K562 (cell line): ENCODE results near the gene CAPZA1. TPM values are rescaled to one million over a fixed set of nuclear protein-coding genes. Genes with fewer than 3 reads are reported as not detected.

Source experiments
- ATAC-seq: fragments of 200-7000 bp; cut with Tn5 transposase; 3 replicates; pipeline ENCODE4 v1.9.1; 2020; ENCODE audit warnings: moderate library complexity
- BruUV-seq: library from RNA; stranded (reverse); fragments of 400-500 nt; replicated peaks from 2 replicates; lab custom pipeline; 2021; lab: Mats Ljungman, UMichigan
- CTCF ChIA-PET: fragments of 300-600 bp; formaldehyde crosslinking; extraction: SDS; loops from one replicate; lab custom pipeline; 2021; ENCODE audit warnings: low intra/inter-chr PET ratio; lab: Yijun Ruan, JAX
- POLR2A ChIA-PET: fragments of 300-600, 350-650 bp; sonication (Branson Sonifier 250); formaldehyde crosslinking; extraction: SDS; loops from one replicate; lab custom pipeline; 2021; ENCODE audit warnings: antibody characterized with exemption, inconsistent platforms; lab: Yijun Ruan, JAX
- DNase-seq, 4 experiments: peaks; one replicate each; pipeline versions ENCODE4 v3.0.0 to v3.0.0-alpha.2; 2011 to 2018; ENCODE audit warnings: low spot score in 3 of 4, mixed read lengths in 3 of 4; ENCODE audit errors: extremely low read depth in 1 of 4
- FAIRE-seq: peaks from 2 replicates; lab custom pipeline; 2011; peaks lifted over from hg19 to GRCh38; lab: Jason Lieb, UNC
- H2AFZ ChIP-seq: 2 replicates; pipeline ENCODE4 v1.6.0; 2011; ENCODE audit warnings: low read depth, low read length, control low read depth, inconsistent platforms
- H3K27ac ChIP-seq: fragments of 200-600 bp; 3 replicates; pipeline ENCODE4 v1.8.0; 2011; ENCODE audit warnings: low read depth, mild to moderate bottlenecking, control low read depth, inconsistent platforms, low read length, moderate library complexity, mixed read lengths; ENCODE audit errors: extremely low read depth
- H3K27me3 ChIP-seq, 2 experiments: fragments of 300-600 bp in 1 of 2; 2 replicates in 1 of 2; 3 replicates in 1 of 2; pipeline versions ENCODE4 v1.6.0 to v1.8.0; 2011; ENCODE audit warnings: inconsistent platforms in 2 of 2, low read length in 2 of 2, mild to moderate bottlenecking in 1 of 2, mixed read lengths in 1 of 2, moderate library complexity in 1 of 2; ENCODE audit not compliant: control insufficient read depth in 2 of 2, insufficient read depth in 2 of 2
- H3K36me3 ChIP-seq: fragments of 300-600 bp; 3 replicates; pipeline ENCODE4 v1.8.0; 2011; ENCODE audit warnings: mild to moderate bottlenecking, low read length, inconsistent platforms; ENCODE audit not compliant: control insufficient read depth, insufficient read depth
- H3K4me1 ChIP-seq, 2 experiments: fragments of 200-600 bp in 1 of 2; replicated peaks in 1 of 2; 2 replicates in 1 of 2; 3 replicates in 1 of 2; pipeline versions ENCODE4 v1.5.1 to v1.8.0; 2011; ENCODE audit warnings: inconsistent platforms in 2 of 2, low read length in 2 of 2, mild to moderate bottlenecking in 1 of 2, mixed read lengths in 1 of 2, moderate library complexity in 1 of 2; ENCODE audit not compliant: control insufficient read depth in 2 of 2, insufficient read depth in 2 of 2
- H3K4me2 ChIP-seq: 2 replicates; pipeline ENCODE4 v1.6.1; 2011; ENCODE audit warnings: low read length, control low read depth, inconsistent platforms, mixed read lengths; ENCODE audit not compliant: insufficient read depth
- H3K4me3 ChIP-seq: fragments of 200-600 bp; sonication (generic), shearing (Covaris generic); 2 replicates; pipeline ENCODE4 v1.5.1; 2016; ENCODE audit warnings: control low read depth, inconsistent platforms
- H3K79me2 ChIP-seq: fragments of 200-600 bp; 3 replicates; pipeline ENCODE4 v1.8.0; 2011; ENCODE audit warnings: low read length, inconsistent platforms; ENCODE audit not compliant: control insufficient read depth, insufficient read depth
- H3K9ac ChIP-seq, 2 experiments: 2 replicates each; pipeline versions ENCODE4 v1.6.0 to v1.6.1; 2011; ENCODE audit warnings: low read depth in 2 of 2, low read length in 2 of 2, control low read depth in 1 of 2, inconsistent platforms in 1 of 2, mild to moderate bottlenecking in 1 of 2, mixed read lengths in 1 of 2; ENCODE audit not compliant: insufficient read depth in 1 of 2
- H3K9me1 ChIP-seq: one replicate; pipeline ENCODE4 v1.6.0; 2011; ENCODE audit warnings: inconsistent platforms, mild to moderate bottlenecking, low read length, moderate library complexity; ENCODE audit not compliant: control insufficient read depth, insufficient read depth
- H3K9me3 ChIP-seq: replicated peaks from 2 replicates; pipeline ENCODE4 v1.5.1; 2011; ENCODE audit warnings: low read depth, low read length, inconsistent platforms; ENCODE audit not compliant: control insufficient read depth, insufficient read depth
- H4K20me1 ChIP-seq: replicated peaks from 2 replicates; pipeline ENCODE4 v1.6.1; 2011; ENCODE audit warnings: low read length, inconsistent platforms, mixed read lengths; ENCODE audit not compliant: control insufficient read depth, insufficient read depth
- CTCF ChIP-seq, 3 experiments: IDR thresholded peaks in 2 of 3; conservative IDR thresholded peaks in 1 of 3; 2 replicates each; pipeline ENCODE4 v1.5.1; 2011 to 2012; ENCODE audit warnings: low read length in 3 of 3, mild to moderate bottlenecking in 3 of 3, control low read depth in 2 of 3, improper control_type of control experiment in 1 of 3, inconsistent platforms in 1 of 3, low read depth in 1 of 3, mixed read lengths in 1 of 3, moderate library complexity in 1 of 3; ENCODE audit not compliant: insufficient read depth in 2 of 3
- DEAF1 ChIP-seq: fragments of 450-650 bp; formaldehyde crosslinking; IDR thresholded peaks from 2 replicates; pipeline ENCODE4 v1.4.0; 2020; ENCODE audit warnings: mild to moderate bottlenecking, moderate library complexity
- EWSR1 ChIP-seq: fragments of 450-650 bp; IDR thresholded peaks from 2 replicates; pipeline ENCODE4 v1.6.1; 2018; ENCODE audit warnings: borderline replicate concordance, mild to moderate bottlenecking, low read depth, moderate library complexity; ENCODE audit not compliant: partially characterized antibody
- NRF1 ChIP-seq, 2 experiments: fragments of 450-650 bp; IDR thresholded peaks in 1 of 2; conservative IDR thresholded peaks in 1 of 2; 2 replicates each; pipeline ENCODE4 v1.6.1; 2014; ENCODE audit warnings: mild to moderate bottlenecking in 2 of 2
- REST ChIP-seq, 2 experiments: fragments of 450-650 bp; formaldehyde crosslinking in 1 of 2; IDR thresholded peaks; 2 replicates each; pipeline versions ENCODE4 v1.4.0 to v1.6.1; 2014 to 2020; ENCODE audit warnings: mild to moderate bottlenecking in 2 of 2, borderline replicate concordance in 1 of 2, low read depth in 1 of 2
- ZNF175 ChIP-seq: fragments of 200-800 bp; sonication (Bioruptor generic); IDR thresholded peaks from 2 replicates; pipeline ENCODE4 v1.6.1; 2016; ENCODE audit warnings: low read depth, mild to moderate bottlenecking, missing genetic modification characterization, missing compliant biosample characterization
- ZNF384 ChIP-seq: IDR thresholded peaks from 2 replicates; pipeline ENCODE4 v1.6.1; 2012; ENCODE audit warnings: low read depth, low read length, improper control_type of control experiment
- WGBS: fragments of 100-300 bp; shearing (Covaris generic); methylation state at CpG from one replicate; pipeline ENCODE4 v1.1.6; 2016; ENCODE audit warnings: low coverage, mixed read lengths; ENCODE audit not compliant: insufficient coverage; ENCODE audit errors: missing lambda C conversion rate; 5-methylcytosine and 5-hydroxymethylcytosine counted together
- in situ Hi-C: fragments of 300-500 bp; cut with MboI; formaldehyde crosslinking; loops from 4 replicates; pipeline ENCODE4 v1.15.0; 2018; ENCODE audit warnings: inconsistent platforms, mixed read lengths
- intact Hi-C: fragments of 100-400 bp; cut with micrococcal nuclease; formaldehyde crosslinking; loops from 2 replicates; pipeline ENCODE4 v1.14.2; 2022
- polyA plus RNA-seq, 8 experiments: library from polyadenylated mRNA; depleted of rRNA in 4 of 8; stranded (reverse) in 5 of 8; unstranded in 3 of 8; fragments of >200 nt; fragmentation: Nextera tagmentation in 2 of 8; fragmentation: Illumina TruSeq in 1 of 8; extraction: Ambion mirVana in 2 of 8; extraction: Trizol in 1 of 8; gene quantifications; 2 replicates each; pipeline versions ENCODE4 v1.2.1 to v1.2.3, GENCODE V29; 2011 to 2014; ENCODE audit warnings: inconsistent platforms in 1 of 8, missing spikeins in 1 of 8
- total RNA-seq, 7 experiments: library from RNA; depleted of rRNA in 6 of 7; stranded (reverse); fragments of >200 nt in 6 of 7; fragmentation: Illumina TruSeq in 2 of 7; extraction: Trizol in 2 of 7; gene quantifications; 2 replicates each; pipeline versions ENCODE4 v1.2.1 to v1.2.3, GENCODE V29; 2011 to 2021; ENCODE audit warnings: low replicate concordance in 1 of 7

The CAPZA1 gene
- total and polyA plus RNA-seq, 9 of the 15 experiments (the other 6 are each of a cell fraction or from before 2014, with no cell fraction given): 237 to 1,020 (median 306) TPM

- no peaks in the 10 kb centered on the region for H3K9me1 ChIP-seq
- H3K9ac ChIP-seq: no peak overlapping the region
- ATAC-seq (peak; percentile 43), DNase-seq (peak in 1 of 4 experiments; percentile 57), FAIRE-seq (peak; percentile 6)
- H3K4me3 ChIP-seq: no peak overlapping the region
- ChIA-PET CTCF (interaction anchor here (1.0 to 1.5 kb wide), 4 partner anchors 93 to 245 kb away, joined by 3 to 9 read pairs (median 4); no protein-coding TSS in a partner anchor), POLR2A (interaction anchor here (0.8 to 1.5 kb wide), 4 partner anchors 10 to 232 kb away, joined by 3 to 8 read pairs (median 4); no protein-coding TSS in a partner anchor)
- intact Hi-C loops (loop anchor here (1.0 to 5.0 kb wide), 4 partner anchors 114 to 224 kb away; no protein-coding TSS in a partner anchor), in situ Hi-C loops (loop anchor here (5.0 kb wide), 3 partner anchors 93 to 222 kb away; partner anchors contain the start of gene RHOC)
- H2AFZ ChIP-seq: no peak overlapping the region
- peaks cover 52% of the 10 kb centered on the region; the same call in 2 of the 3 replicates for H3K36me3 ChIP-seq
- BruUV-seq: no TSS peak
- peaks cover 0 to 6% of the 10 kb centered on the region in 2 experiments; a peak in 2 of 5 replicates for H3K4me1 ChIP-seq
- H4K20me1 ChIP-seq: no peaks in the 10 kb centered on the region
- H3K27me3 ChIP-seq: no peaks in the 10 kb centered on the region
- no peak overlapping the region for H3K4me2 ChIP-seq
- H3K9me3 ChIP-seq: no peaks in the 10 kb centered on the region
- H3K27ac ChIP-seq: no peak overlapping the region
- H3K79me2 ChIP-seq: peaks cover 29% of the 10 kb centered on the region
- 58% methylated on average over 6 of the region's 6 CpGs for WGBS
- TF ChIP-seq NRF1 (conservative IDR thresholded peaks at IDR 0.05 in 1 of 2, IDR thresholded peaks at IDR 0.05 in 1 of 2): no peak
- TF ChIP-seq ZNF175 (CRISPR knock-in tag): no peak
- TF ChIP-seq ZNF384: peak; percentile 83
- TF ChIP-seq CTCF (IDR thresholded peaks at IDR 0.05 in 2 of 3, conservative IDR thresholded peaks at IDR 0.05 in 1 of 3; ENCODE audit: insufficient read depth in 2 of 3, low read depth in 1 of 3, low read length in 3 of 3): peak; percentile 65 to 79 (median 68); a peak in 5 of 6 replicates
- TF ChIP-seq DEAF1 (CRISPR knock-in tag): peak; percentile 33; the same call in 1 of the 2 replicates
- TF ChIP-seq EWSR1: no peak
- peak; percentile 54; the same call in 1 of the 2 replicates for TF ChIP-seq REST (IDR thresholded peaks at IDR 0.05; ENCODE audit: borderline replicate concordance)
- TF ChIP-seq REST (CRISPR knock-in tag; IDR thresholded peaks at IDR 0.05; ENCODE audit: low read depth): no peak
Measured at GRCh38 chr1:112614460-112615065, 5.1 kb upstream of the CAPZA1 start.
